NOMO-1 (cell line): ENCODE data around the gene LGALSL.

ENCODE experiments used
- DNase-seq, 2 experiments: peaks; one replicate each; lab custom pipeline; 2025; ENCODE audit not compliant: unreplicated experiment in 2 of 2; lab: John Stamatoyannopoulos, UW

The LGALSL gene

DNA sequence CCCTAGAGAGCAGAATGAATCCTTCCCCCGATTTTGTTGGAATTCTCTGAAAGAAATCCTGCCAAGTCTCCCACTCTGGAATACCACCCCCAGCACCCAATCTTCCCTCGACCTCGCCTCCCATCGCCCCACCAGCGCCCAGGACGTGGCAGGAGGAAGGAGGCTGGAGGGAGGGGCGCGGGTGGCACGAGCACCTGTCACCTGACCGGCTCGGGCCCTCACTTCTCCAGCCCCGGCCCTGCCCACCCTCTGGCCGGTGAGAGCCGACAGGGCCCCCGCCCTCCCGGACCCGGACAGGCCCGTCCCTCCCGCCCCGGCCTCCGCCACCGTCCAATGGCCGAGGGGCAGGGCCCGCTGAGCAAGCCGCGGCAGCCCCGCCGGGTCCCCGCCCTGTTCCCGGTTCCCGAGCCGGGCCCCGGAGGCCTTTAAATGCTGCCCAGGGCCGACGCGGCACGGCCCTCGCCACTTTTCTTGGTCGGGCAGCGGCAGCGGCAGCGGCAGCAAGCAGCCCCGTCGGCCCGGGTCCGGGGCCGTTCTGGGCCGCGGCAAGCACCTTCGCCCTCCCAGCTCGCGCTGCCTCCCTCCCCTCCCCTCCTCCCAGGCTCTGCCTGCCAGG is at the start of gene LGALSL:
Gene LGALSL (plus strand): TSS at position 393 of the 616 bp plus-strand sequence. CDS start 384 bp downstream, outside the sequence.
- DNase-seq: peak; percentile 30 to 54

DNA sequence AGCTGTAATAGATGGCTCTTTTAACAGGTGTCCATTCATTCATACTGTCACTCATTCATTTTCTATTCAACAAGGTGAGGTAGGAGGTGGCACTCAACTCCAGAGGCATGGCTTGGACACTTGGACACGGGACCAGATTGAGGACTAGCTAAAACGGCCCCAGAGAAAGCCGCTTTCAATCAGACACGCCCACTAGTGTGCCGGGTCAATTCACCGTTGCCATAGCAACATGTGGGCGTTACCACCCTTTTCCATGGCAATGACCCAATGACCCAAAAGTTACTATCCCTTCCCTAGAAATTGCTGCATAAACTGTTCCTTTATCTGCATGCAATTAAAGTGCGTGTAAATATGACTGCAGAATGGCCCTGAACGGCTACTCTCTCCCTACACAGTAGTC is 49.2 kb upstream of the LGALSL start:
- DNase-seq: no peak

DNA sequence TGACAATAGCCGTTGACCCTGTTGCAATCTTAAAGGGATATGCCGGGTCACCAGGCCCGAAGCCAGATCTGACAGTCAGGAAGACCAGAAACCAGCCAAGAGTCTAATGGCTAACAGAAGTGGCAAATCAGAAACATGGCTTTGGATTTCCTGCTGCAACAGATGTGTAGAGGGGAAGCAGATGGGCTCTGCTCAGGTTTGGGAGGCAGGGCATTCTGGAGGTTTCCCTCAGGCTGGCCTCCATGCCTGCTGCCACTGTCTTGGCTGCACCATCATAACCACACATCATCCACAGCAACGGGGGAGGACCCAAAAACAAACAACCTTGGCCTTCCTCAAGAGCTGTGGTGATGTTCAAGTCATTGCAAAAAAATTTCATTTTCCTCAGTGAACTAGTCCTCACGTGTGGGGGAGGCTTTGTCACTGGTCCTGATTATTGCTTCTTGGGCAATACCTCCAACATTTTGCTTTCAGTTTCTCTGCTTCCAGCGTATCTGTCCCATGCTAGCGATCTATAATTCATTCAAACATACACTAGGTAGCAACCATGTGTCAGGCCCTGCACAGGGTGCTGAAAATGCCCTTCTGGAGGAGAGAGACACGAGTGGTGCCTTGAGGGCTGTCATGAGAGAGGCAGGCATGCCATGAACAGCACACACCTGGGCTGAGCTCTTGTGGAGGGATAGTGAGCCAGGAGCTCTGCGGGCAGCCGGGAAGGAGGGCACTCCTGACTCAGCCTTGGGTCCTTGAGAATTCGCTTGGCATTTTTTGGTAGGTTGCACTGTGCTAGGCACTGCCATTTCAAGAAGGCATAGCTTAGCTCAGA is 48.2 kb upstream of the LGALSL start:
- DNase-seq: no peak

DNA sequence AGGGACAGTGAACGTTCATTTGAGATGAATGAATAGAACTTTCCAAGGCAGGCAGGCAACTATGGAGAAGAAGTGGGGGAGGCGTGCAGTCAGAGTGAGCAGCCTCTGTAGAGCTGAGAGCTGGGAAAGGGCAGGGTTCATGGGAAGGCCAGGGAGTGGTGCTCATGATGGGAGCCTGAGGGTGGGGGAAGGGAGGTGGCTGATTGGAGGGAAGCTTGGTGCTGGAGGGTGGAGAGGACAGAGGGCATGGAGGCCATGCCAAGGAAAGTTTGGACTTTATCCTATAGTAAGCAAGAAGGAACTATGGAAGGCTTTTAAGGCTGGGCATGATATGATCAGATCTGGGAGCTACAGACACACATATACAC is 47.6 kb upstream of the LGALSL start:
- no peak for DNase-seq

DNA sequence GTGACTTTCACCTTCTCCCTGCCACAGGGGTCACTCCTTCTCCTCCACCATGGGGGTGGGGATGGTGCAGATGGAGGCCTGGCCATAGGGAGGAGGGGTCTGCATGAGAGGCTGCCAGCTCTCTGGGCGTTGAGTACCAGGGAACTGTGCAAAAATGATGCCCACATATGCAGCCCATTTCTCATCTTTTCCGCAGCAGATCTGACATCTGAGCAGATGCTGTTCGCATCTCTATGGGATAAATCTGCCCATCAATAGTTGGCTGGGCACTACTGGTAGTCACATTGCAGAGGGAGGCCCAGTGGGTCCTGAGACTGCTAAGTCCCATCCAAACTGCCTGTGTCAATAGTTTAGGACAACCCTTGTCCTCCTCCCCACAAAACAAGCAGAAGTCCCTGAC is 45.9 kb upstream of the LGALSL start:
- DNase-seq: no peak

DNA sequence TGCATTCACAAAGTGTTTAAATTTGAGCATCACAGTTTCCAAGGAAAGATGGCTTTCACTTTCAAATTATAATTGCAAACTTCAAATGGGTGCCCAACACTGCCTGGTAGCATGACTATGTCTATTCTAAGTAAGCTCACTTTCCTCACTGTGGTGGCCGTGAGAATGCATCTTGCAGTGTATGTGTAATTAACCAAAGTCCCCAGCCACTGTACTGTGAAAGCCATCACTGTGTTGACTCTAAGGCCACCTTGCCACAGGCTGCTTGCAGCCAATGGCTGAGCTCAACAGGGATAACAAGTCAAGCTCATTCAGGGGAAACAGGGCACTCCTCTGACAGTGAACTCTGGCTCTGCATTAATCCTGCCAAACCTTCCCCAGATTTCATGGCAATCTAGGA is 43.3 kb upstream of the LGALSL start:
- DNase-seq: no peak

DNA sequence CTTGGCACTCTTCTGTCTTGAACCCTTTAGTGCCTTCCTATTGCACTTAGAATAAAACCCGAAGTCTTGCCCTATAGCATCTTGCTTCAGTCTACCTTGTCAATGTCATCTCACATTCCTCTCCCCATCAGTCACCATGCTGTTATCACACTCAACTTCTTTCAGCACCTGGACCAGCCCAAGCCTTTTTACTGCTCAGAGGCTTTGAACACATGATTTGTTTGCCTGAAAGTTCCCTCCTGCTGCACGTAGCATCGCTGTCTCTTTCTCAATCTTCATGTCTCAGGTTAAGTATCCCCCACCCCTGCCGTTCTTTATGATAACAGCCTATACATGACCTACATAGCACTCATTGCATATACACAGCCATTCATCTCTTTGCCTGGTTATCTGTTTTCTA is 41.3 kb upstream of the LGALSL start:
- no peak for DNase-seq

DNA sequence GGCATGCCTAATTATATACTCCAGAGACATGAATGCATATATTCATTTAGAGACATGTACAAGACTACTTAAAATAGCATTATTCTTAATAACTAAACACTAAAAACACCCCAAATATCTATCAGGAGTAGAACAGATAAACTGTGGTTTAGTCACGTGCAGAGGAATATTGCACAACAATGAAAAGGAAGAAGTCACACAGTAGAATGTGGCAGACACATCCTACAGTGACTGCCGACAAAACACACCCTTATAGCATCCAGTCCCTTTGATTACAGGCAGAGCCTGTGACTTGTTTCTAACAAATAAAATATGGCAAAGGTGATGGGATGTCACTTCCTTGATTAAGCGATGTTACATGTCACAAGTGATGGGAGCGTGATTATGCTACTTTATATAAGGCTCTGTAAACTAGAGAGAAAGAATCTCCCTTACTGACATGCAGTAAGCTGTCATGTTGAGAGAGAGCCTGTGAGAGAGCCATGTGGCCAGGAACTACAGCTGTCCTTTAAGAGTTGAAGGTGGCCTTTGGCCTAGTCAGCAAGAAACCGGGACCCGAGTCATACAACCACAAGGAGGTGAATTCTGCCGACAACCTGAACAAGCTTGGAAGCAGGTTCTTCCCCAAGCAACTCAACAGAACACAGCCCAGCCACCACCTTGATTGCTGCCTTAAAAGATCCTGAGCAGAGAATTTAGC is 39.1 kb upstream of the LGALSL start:
- DNase-seq: no peak

DNA sequence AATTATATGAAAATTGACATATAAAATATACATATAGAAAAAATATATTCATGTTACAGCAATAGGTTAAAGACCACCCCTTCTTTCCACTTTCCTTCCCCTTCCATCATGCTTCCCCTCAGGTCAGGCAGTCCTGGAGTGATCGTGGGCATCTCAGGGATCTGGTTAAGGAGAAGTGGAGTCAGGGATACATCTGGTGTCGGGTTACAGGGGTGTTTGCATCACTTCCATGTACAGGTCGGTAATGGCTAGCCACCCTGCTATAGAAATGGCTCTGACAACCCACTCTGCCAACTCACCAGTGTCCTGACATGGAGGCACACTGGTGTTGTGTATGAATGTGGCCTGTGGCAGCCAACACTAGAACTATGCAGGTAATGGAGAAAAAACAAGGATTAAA is 36.3 kb upstream of the LGALSL start:
- no peak for DNase-seq

DNA sequence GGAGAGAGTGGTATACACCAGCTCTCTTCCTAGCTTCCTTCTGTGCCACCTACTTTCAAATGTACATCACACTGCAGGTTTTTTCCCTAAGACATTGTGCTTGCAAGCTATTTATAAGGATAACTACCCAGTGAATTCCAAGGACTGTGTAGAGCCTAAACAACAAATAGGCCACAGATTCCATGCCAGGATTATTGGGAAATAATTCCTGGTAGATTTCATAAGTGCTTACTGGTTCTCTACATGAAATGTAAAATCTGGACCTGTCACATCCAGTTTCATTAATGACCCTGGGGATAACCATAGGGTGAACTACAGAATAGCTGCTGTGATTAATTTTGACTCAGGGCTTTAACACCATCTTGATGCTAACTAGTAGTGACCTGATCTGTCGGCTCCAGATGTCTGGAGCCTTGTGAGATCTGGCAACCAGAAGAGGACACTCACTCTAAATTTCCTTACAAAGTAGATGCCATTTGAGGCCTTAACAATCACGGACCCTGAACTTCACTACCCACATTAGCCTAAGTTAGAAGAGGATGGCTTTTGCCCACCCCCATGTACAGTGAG is 34.3 kb upstream of the LGALSL start:
- DNase-seq: no peak

DNA sequence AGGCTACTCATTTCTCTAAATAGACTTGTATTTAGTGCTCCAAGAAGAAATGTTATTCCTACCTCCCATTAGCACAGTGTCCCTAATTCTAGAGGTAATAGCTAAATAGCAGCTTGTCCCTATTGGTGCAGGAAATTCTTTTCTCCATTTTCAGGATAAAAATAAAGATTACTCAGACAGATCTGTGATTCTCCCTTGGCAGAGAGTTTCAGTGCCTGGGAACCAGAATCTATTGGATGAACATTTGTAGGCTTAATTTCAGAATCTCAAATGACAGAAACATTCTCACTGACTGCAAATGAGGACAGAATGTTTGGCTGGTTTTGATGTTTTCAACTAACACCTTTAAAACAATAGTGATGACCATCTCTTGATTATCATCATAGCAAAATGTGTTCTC is 33.3 kb upstream of the LGALSL start:
- DNase-seq: no peak

DNA sequence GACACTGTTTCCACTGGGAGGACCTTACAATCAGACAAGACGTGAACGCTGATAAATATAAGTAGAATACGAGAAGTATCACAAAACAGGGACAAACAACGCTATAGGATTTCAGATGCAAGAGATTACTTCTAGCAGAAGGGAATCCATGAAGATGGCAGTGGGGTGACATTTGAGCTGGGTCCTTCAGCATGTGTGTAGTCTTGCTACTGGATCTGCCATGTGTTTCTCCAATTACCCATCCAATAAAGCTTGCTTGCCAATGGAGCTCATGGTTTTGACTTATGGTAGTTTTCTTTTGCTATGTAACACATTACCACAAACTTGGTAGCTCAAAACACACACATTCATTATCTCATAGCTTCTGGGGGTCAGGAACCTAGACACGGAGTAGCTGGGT is 32.8 kb upstream of the LGALSL start:
- no peak for DNase-seq

DNA sequence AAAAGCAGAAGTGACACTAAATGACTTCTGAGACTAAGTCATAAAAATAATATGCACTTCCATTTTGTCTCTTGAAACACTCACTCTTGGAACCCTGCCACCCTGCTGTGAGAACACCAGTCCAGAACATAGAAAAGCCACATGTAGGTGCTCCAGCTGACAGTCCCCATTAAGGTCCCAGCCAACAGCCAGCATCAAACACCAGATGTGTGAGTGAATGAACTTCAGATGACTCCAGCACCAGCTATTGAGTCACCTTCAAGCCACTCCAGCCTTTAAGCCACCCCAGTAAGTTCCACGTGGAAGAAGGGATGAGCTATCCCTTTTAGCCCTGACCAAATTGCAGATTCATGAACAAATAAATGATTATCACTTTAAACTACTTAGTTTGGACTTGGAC is 31.5 kb upstream of the LGALSL start:
- peak in 1 of 2 experiments; percentile 38 for DNase-seq

DNA sequence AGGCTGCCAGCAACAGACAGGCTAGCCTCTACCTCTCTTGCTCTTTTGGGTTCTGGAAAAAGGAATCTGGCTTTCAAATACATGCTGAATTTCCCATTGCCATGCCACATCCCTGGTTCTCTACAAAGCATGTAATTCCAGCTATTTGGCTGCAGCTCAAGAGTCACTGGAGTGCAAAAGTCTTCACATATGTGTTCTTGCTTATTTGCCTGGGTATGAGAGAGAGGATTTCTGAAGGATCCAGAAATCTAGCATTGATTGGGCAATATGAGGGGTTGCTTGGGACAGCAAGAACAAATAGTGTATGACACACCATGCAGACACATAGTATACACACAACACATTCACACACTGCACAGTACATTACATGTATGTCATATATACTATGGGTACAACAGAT is 30.7 kb upstream of the LGALSL start:
- no peak for DNase-seq

DNA sequence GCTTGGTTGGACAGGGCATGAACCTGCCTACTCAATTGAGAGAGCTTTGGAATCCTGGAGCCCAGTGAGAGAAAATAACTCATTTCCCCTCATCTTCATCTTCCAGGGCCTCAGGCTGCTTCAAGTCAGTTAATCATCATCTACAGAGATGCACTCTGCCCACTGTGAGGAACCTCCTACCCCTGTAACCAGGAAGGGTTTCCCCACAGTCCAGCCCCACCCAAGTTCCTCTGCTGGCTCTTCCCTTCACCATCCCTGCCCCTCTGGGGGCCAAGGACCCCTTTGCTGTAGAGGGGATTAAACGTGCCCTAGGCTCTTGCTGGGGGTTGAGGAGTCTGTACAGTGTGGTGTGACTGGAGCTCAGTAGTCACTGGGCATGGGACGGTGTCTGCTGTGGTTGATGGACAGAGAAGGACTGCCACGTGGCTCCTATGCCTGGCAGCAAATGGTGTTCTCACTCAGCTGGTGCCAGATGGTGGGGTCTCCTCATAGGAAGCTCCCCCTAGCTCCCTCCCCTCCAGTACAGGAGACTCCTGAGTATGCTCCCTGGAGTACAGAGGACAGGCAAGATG is 29.5 kb upstream of the LGALSL start:
- no peak for DNase-seq

DNA sequence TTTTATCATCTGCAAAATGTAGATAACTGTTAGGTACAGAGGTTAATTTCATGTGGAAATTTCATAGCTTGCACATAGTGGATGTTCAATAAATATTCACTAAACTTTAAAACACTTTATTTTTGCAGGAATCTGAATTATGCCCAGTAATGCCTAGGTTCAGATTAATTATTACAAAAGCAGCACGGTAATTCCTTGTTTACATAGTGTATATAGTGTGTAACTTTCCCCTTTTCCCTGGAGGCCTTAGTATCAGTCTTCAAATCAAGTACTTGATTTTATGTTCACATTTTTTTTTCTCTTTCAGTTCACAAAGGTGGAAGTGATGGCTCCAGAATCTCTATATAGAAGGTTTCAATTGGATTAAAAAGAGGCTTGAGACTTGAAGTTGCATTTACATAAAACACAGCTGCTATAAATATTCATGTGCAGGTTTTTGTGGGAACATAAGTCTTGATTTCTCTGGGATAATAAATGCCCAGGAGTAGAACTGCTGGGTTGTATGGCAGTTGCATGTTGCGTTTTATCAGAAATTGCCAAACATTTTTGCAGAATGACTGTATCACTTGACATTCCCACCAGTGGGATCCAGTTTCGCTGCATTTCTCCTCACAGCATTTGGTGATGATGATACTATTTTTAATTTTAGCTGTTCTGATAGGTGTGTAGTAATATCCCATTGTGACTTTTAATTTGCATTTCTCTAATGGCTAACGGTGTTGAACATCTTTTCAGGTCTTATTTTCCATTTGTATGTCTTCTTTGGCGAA is 27.6 kb upstream of the LGALSL start:
- no peak for DNase-seq

DNA sequence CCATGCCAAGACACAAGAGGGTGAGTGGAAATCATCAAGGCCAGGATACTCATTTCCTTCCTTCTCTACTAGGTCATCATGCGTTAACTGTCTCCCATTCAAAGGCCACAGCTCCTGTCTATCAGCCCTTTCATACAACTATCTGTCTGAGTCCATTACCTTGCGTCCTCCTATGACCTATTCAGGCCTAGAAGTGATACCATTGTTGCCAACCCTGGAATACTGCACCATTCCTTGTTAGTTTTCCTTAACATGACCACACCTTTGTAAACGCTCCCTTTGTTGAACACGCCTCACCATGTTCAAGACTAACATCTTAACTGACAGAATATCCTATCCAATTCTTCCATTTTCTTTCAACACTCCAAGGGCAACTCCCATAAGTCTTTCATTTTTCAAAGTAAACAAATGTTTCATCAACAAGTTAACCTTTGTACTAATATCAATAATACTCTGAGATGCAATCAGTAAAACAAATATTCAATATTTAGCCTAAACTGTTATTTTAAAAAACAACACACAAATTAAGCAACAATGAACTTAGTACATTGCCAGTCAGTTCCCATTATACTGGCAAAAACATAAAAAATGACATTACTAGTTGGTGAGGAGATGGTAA is 19.8 kb upstream of the LGALSL start:
- no peak for DNase-seq

DNA sequence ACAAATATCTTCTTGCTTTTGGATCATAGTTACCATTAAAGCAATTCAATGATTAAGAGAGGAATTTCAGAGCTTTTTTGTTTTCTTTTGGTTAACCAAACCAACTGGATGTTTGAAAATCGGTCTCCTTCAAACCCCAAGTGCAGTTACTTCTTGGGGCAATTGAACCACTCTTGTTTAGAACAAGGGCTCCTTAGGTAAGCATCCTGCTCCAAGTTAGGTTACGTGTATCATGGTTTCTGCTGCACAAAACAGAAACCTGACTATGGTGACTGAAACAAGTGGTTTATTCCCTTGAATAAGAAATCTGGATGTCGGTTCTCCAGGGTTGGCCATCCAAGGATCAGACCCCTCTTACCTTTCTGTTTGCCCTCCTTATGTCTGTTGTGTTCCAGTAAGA is 16.1 kb upstream of the LGALSL start:
- no peak for DNase-seq

DNA sequence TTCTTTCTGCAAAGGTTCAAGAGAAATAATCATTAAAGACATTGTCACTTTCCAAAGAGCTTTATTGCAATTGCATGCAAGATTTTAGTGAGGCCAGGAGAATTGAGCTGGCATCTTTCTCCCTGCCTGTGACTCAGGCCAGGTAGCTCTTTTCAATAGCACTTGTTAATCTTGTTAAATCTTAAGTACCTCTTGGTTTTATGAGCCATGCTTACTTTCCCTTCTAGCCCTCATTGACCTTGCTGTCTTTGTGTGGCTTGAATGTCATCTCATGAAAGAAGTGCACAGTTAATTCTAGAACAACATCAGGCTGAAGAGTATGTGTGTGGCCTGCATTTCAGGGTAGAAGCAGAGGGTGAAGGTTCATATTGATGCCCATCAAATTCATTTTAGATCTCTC is 14.8 kb upstream of the LGALSL start:
- no peak for DNase-seq

DNA sequence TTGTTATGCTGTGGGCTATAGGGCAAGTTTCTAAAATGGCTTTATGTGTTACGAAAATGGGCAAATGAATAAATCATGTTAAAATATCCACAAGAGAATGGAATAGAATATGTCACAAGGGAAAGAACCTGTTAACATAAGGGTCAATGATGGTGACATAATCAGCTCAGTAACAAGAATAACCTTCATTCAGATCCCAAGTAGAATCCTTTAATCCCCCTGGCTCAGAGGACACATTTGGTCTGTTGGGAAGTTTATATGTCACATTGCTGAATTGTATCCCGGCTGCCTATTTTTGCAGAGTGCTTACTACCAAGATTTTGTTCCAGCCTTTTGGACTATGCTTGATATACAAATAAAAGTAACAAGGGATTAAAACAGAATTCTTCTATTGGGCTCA is 13.1 kb upstream of the LGALSL start:
- no peak for DNase-seq
